T-cell (primary cell): Measurements from ENCODE around the gene HRH1. TPM values are rescaled to one million over a fixed set of nuclear protein-coding genes. Genes with fewer than 3 reads are reported as not detected.

Experiments used
- ATAC-seq, 4 experiments: fragments of 200-7000 bp in 3 of 4; fragments of 150-1000 bp in 1 of 4; cut with Tn5 transposase; replicated peaks in 1 of 4; 1 replicate in 3 of 4; 2 replicates in 1 of 4; pipeline ENCODE4 v1.10.0; 2021; ENCODE audit warnings: moderate library complexity in 3 of 4, mild to moderate bottlenecking in 2 of 4, moderate number of reproducible peaks in 1 of 4
- CTCF ChIA-PET, 2 donors: fragments of 300-600 bp; sonication (Branson Sonifier 250); formaldehyde crosslinking; loops; one replicate each; lab custom pipeline; 2022; ENCODE audit warnings: antibody characterized with exemption in 2 of 2; lab: Charles Lee
- POLR2A ChIA-PET, 2 donors: fragments of 300-600 bp; sonication (Branson Sonifier 250); formaldehyde crosslinking; loops; one replicate each; lab custom pipeline; 2022; ENCODE audit warnings: antibody characterized with exemption in 2 of 2; lab: Charles Lee
- DNase-seq, 35 experiments: peaks; one replicate each; pipeline versions ENCODE4 v3.0.0 to v3.0.0-alpha.2; 2013 to 2023
- H3K27ac ChIP-seq: one replicate; pipeline ENCODE4 v1.5.1; 2013; ENCODE audit warnings: low read length
- H3K27me3 ChIP-seq, 2 experiments: replicated peaks in 1 of 2; 1 replicate in 1 of 2; 2 replicates in 1 of 2; pipeline versions ENCODE4 v1.6.1 to v1.7.0; 2013; ENCODE audit warnings: low read length in 1 of 2, mixed read lengths in 1 of 2; ENCODE audit not compliant: control insufficient read depth in 2 of 2, insufficient read depth in 2 of 2; ENCODE audit errors: extremely low read depth in 1 of 2
- H3K36me3 ChIP-seq, 2 donors: 1 replicate in 1 of 2; 2 replicates in 1 of 2; pipeline versions ENCODE4 v1.6.1 to v1.7.0; 2013; ENCODE audit warnings: low read length in 1 of 2; ENCODE audit not compliant: control insufficient read depth in 2 of 2, insufficient read depth in 1 of 2; ENCODE audit errors: extremely low read depth in 1 of 2
- H3K4me1 ChIP-seq, 2 experiments: 1 replicate in 1 of 2; 2 replicates in 1 of 2; pipeline versions ENCODE4 v1.6.1 to v1.7.0; 2013; ENCODE audit warnings: low read length in 2 of 2, mixed read lengths in 1 of 2; ENCODE audit not compliant: insufficient read depth in 2 of 2, control insufficient read depth in 1 of 2; ENCODE audit errors: extremely low read depth in 1 of 2
- H3K4me3 ChIP-seq, 2 donors: 1 replicate in 1 of 2; 2 replicates in 1 of 2; pipeline versions ENCODE4 v1.5.1 to v1.7.0; 2013; ENCODE audit warnings: mild to moderate bottlenecking in 2 of 2, low read length in 1 of 2, moderate library complexity in 1 of 2; ENCODE audit not compliant: control insufficient read depth in 1 of 2; ENCODE audit errors: extremely low read depth in 1 of 2
- H3K9me3 ChIP-seq: 2 replicates; pipeline ENCODE4 v1.7.0; 2013
- H3K27ac Mint-ChIP-seq, 2 donors: one replicate each; pipeline ENCODE4 v1.8.0; 2020 to 2021; ENCODE audit warnings: mild to moderate bottlenecking in 2 of 2, mixed read lengths in 2 of 2
- H3K27me3 Mint-ChIP-seq, 2 donors: one replicate each; pipeline ENCODE4 v1.8.0; 2021 to 2022; ENCODE audit warnings: mixed read lengths in 2 of 2
- H3K36me3 Mint-ChIP-seq: one replicate; pipeline ENCODE4 v1.8.0; 2021; ENCODE audit warnings: mixed read lengths
- H3K4me1 Mint-ChIP-seq, 3 donors: one replicate each; pipeline ENCODE4 v1.8.0; 2020 to 2022; ENCODE audit warnings: mixed read lengths in 3 of 3, mild to moderate bottlenecking in 1 of 3
- H3K4me3 Mint-ChIP-seq, 3 donors: one replicate each; pipeline ENCODE4 v1.8.0; 2020 to 2022; ENCODE audit warnings: mild to moderate bottlenecking in 3 of 3, mixed read lengths in 3 of 3, moderate library complexity in 3 of 3
- H3K9me3 Mint-ChIP-seq, 3 donors: one replicate each; pipeline ENCODE4 v1.8.0; 2020 to 2022; ENCODE audit warnings: mixed read lengths in 3 of 3
- WGBS: methylation state at CpG from one replicate; pipeline ENCODE4 v1.1.5; 2013; ENCODE audit warnings: missing lambda C conversion rate; ENCODE audit not compliant: insufficient coverage; 5-methylcytosine and 5-hydroxymethylcytosine counted together
- total RNA-seq, 35 experiments: library from RNA in 6 of 35; stranded (reverse) in 6 of 35; fragments of 120-200 nt in 1 of 35; gene quantifications; one replicate each; pipeline versions ENCODE4 v1.2.1 to v1.2.4 and lab custom pipeline; 2013 to 2026

Gene HRH1
- total RNA-seq, 5 donors from 2014 or later (not counting 1 experiment from before 2014, with no cell fraction given) = 0.19 to 2.0 (median 0.46) TPM; not detected in 2

DNA sequence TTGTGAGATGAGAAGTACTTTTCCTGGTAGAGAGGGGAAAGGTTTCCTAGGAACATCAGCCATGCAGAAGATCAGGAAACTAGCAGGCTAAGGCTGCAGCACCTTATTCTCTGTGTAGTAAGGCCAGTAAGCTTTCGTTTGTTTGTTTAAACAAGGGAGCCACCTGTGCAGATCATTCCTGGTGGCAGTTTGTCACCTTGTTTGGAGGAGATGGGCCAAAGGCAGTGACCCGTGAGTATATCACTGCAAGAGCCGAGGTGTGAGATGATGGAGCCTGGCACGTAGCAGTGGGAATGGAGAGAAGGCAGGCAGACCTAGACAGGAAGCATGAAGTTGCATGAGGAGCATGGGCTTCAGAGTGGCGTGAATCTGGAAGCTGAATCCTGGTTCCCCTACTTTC lies 137.5 kb downstream of the HRH1 start:
- peak overlapping the region in 1 of 3 donors; percentile 53 for H3K4me3 Mint-ChIP-seq
- peak overlapping the region; percentile 95 to 96 for H3K27ac Mint-ChIP-seq
- ChIA-PET CTCF (interaction anchor here in 1 of 2 donors (0.5 to 1.9 kb wide), 6 partner anchors 14 to 55 kb away, joined by 3 to 10 read pairs (median 4); partner anchors contain the start of gene ATG7), POLR2A (interaction anchor here (0.6 to 1.8 kb wide), 4 partner anchors 13 to 1859 kb away, joined by 3 to 16 read pairs (median 6); partner anchors contain the start of gene ATG7 (in 1 of the 2))
- peak in 1 of 35 experiments; percentile 18 for DNase-seq
- Histone ChIP-seq H3K27ac (peak overlapping the region; percentile 87), H3K36me3 (no peaks in the 10 kb centered on the region), H3K4me3 (no peak overlapping the region), H3K9me3 (no peaks in the 10 kb centered on the region), H3K27me3 (no peaks in the 10 kb centered on the region), H3K4me1 (peaks cover 33 to 44% of the 10 kb centered on the region in 2 experiments)
- no peaks in the 10 kb centered on the region for H3K27me3 Mint-ChIP-seq
- H3K36me3 Mint-ChIP-seq = peaks cover 10% of the 10 kb centered on the region
- H3K4me1 Mint-ChIP-seq = peaks cover 53 to 62% (median 56%) of the 10 kb centered on the region in 3 donors
- peak in 3 of 4 experiments; percentile 3 to 23 (median 5) for ATAC-seq
- no peaks in the 10 kb centered on the region for H3K9me3 Mint-ChIP-seq
- WGBS = 87% methylated on average over 3 of the region's 5 CpGs

DNA sequence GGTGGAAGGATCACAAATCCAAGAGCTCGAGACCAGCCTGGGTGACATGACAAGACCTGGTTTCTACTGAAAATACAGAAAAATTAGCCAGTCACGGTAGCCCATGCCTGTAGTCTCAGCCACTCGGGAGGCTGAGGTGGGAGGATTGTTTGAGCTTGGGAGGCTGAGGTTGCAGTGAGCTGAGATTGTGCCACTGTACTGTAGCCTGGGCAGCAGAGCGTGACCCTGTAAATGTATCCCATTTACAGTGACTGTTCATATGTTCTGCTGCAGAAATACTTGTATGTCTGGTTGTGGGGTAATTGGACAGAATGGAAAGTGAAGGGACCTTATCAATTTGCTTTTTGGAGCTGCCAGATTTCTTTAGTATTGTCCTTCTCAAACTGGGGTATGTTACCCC lies 142.8 kb downstream of the HRH1 start:
- Histone ChIP-seq H3K4me1 (peaks cover 2 to 3% of the 10 kb centered on the region in 2 experiments), H3K9me3 (no peaks in the 10 kb centered on the region), H3K27ac (no peak overlapping the region), H3K4me3 (no peak overlapping the region), H3K27me3 (no peaks in the 10 kb centered on the region), H3K36me3 (peaks cover 6 to 29% of the 10 kb centered on the region in 2 donors)
- H3K27me3 Mint-ChIP-seq = no peaks in the 10 kb centered on the region
- H3K9me3 Mint-ChIP-seq = no peaks in the 10 kb centered on the region
- no peak overlapping the region for H3K27ac Mint-ChIP-seq
- ATAC-seq (no peak), DNase-seq (no peak)
- no peak overlapping the region for H3K4me3 Mint-ChIP-seq
- peaks cover 42% of the 10 kb centered on the region for H3K36me3 Mint-ChIP-seq
- peaks cover 4 to 13% (median 6%) of the 10 kb centered on the region in 3 donors for H3K4me1 Mint-ChIP-seq
- 96% methylated on average over 4 of the region's 4 CpGs for WGBS
- CTCF ChIA-PET = no interaction called here
- POLR2A ChIA-PET = no interaction called here

- H3K27ac ChIP-seq = peak overlapping the region; percentile 11
- ATAC-seq = peak in 1 of 4 experiments; percentile 37
- no peaks in the 10 kb centered on the region for H3K27me3 ChIP-seq
- peaks cover 60% of the 10 kb centered on the region for H3K36me3 Mint-ChIP-seq
- no peaks in the 10 kb centered on the region for H3K27me3 Mint-ChIP-seq
- no peaks in the 10 kb centered on the region for H3K9me3 ChIP-seq
- peaks cover 0 to under 1% of the 10 kb centered on the region in 2 experiments for H3K4me1 ChIP-seq
- peak overlapping the region in 1 of 2 donors; percentile 72 for H3K27ac Mint-ChIP-seq
- no peak overlapping the region for H3K4me3 Mint-ChIP-seq
- peak in 8 of 35 experiments; percentile 5 to 39 (median 12) for DNase-seq
- H3K9me3 Mint-ChIP-seq = no peaks in the 10 kb centered on the region
- H3K4me1 Mint-ChIP-seq = peaks cover 4 to 10% (median 7%) of the 10 kb centered on the region in 3 donors
- POLR2A ChIA-PET = interaction anchor here in 1 of 2 donors (0.5 kb wide), 1 partner anchor 12 kb away, joined by 3 read pairs; no protein-coding TSS in a partner anchor
- 81% methylated on average over 3 of the region's 3 CpGs for WGBS
- peaks cover 6 to 45% of the 10 kb centered on the region in 2 donors for H3K36me3 ChIP-seq
- CTCF ChIA-PET = no interaction called here
- H3K4me3 ChIP-seq = no peak overlapping the region
Observed at GRCh38 chr3:11300970-11301369, 146.7 kb downstream of the HRH1 start.

DNA sequence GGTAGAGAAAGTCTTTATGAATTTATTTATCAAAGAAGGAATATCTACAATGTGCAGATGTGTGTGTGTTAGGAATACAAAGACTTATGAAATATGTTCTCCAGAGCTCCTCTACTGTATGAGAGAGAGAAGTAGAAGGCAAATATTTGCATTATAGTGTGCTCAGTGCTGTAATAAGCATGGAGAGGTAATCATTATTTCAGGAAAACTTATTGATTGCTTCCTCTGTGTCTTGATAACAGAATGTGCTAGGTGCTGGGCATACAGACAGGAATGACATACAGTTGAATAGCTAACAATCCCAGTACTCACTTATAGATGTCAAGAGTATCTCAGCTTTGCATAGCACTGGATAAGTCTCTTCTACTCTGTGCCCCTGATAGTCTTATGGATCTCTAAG lies 148.2 kb downstream of the HRH1 start:
- Mint-ChIP-seq H3K4me3 (no peak overlapping the region), H3K27ac (no peak overlapping the region), H3K9me3 (no peaks in the 10 kb centered on the region), H3K36me3 (peaks cover 71% of the 10 kb centered on the region), H3K4me1 (peaks cover 0 to 25% (median 19%) of the 10 kb centered on the region in 3 donors), H3K27me3 (no peaks in the 10 kb centered on the region)
- CTCF ChIA-PET = interaction anchor here in 1 of 2 donors (0.9 kb wide), 1 partner anchor 33 kb away, joined by 3 read pairs; no protein-coding TSS in a partner anchor
- no peaks in the 10 kb centered on the region for H3K27me3 ChIP-seq
- no peaks in the 10 kb centered on the region for H3K9me3 ChIP-seq
- ATAC-seq (no peak), DNase-seq (no peak)
- POLR2A ChIA-PET = no interaction called here
- peaks cover 0 to 13% of the 10 kb centered on the region in 2 experiments for H3K4me1 ChIP-seq
- no peak overlapping the region for H3K4me3 ChIP-seq
- peaks cover 9 to 49% of the 10 kb centered on the region in 2 donors for H3K36me3 ChIP-seq
- no peak overlapping the region for H3K27ac ChIP-seq

DNA sequence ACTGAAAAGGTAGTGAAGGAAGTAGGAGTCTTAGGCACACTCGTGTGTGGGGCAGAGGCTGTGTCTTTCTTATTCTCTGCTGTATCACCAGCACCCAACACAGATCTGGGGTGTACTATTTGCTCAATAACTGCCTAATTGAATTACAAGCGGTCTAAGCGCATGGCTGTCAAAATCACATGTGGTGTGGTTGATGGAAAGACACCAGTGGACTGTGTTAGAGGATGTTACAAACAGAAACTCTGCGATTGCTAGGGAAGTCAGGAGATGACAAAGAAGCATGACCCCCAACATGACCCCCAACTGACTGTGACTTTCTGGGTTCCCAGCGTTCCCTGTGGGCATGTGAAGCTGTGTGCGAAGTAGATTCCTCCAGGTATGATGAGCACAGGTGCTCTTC lies 149.9 kb downstream of the HRH1 start:
- ATAC-seq (no peak), DNase-seq (no peak)
- no peak overlapping the region for H3K27ac Mint-ChIP-seq
- H3K4me3 ChIP-seq = no peak overlapping the region
- H3K36me3 Mint-ChIP-seq = peaks cover 71% of the 10 kb centered on the region
- ChIA-PET CTCF (no interaction called here), POLR2A (no interaction called here)
- H3K9me3 Mint-ChIP-seq = no peaks in the 10 kb centered on the region
- no peaks in the 10 kb centered on the region for H3K9me3 ChIP-seq
- no peaks in the 10 kb centered on the region for H3K27me3 Mint-ChIP-seq
- H3K4me1 ChIP-seq = peaks cover 0 to 13% of the 10 kb centered on the region in 2 experiments
- 100% methylated on average over 2 of the region's 6 CpGs for WGBS
- H3K4me1 Mint-ChIP-seq = peaks cover 0 to 27% (median 21%) of the 10 kb centered on the region in 3 donors
- no peaks in the 10 kb centered on the region for H3K27me3 ChIP-seq
- H3K4me3 Mint-ChIP-seq = no peak overlapping the region
- no peak overlapping the region for H3K27ac ChIP-seq
- H3K36me3 ChIP-seq = peaks cover 3 to 60% of the 10 kb centered on the region in 2 donors

DNA sequence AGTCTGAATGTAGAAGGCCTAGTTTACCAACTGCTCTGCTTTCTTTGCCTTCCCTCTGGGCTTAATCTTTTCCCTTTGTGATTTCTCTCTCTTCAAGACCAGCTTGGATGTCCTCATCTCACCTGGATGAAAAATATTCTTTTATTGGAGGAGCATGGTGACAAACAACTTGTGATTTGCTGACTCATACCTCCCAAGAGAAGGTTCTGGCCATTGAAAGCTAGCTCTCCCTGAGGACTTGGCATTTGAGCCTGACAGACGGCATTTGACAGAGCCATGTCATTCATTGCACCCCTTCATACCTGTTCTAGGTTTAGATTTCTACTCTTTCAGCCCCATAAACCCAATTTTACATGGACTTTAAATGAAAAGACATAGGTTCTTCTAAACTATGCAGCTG lies 151.2 kb downstream of the HRH1 start:
- H3K4me1 Mint-ChIP-seq = peaks cover 0 to 27% (median 21%) of the 10 kb centered on the region in 3 donors
- DNase-seq = no peak
- peaks cover 3 to 59% of the 10 kb centered on the region in 2 donors for H3K36me3 ChIP-seq
- no peaks in the 10 kb centered on the region for H3K9me3 Mint-ChIP-seq
- ChIA-PET CTCF (no interaction called here), POLR2A (no interaction called here)
- no peak overlapping the region for H3K27ac ChIP-seq
- H3K27me3 Mint-ChIP-seq = no peaks in the 10 kb centered on the region
- H3K4me3 ChIP-seq = no peak overlapping the region
- no peak overlapping the region for H3K27ac Mint-ChIP-seq
- H3K27me3 ChIP-seq = no peaks in the 10 kb centered on the region
- H3K36me3 Mint-ChIP-seq = peaks cover 67% of the 10 kb centered on the region
- no peak overlapping the region for H3K4me3 Mint-ChIP-seq
- 100% methylated on average over 1 of the region's 1 CpG for WGBS
- peaks cover 0 to 13% of the 10 kb centered on the region in 2 experiments for H3K4me1 ChIP-seq
- no peaks in the 10 kb centered on the region for H3K9me3 ChIP-seq
- ATAC-seq = no peak
